Measurements from ENCODE around the gene HCST.

- TF ChIP-seq TAF1 (conservative IDR thresholded peaks at IDR 0.05) (no peak), CTCF (IDR thresholded peaks at IDR 0.05; ENCODE audit: low read depth, low read length, missing input control) (no peak), ZBTB33 (IDR thresholded peaks at IDR 0.05) (no peak), REST (IDR thresholded peaks at IDR 0.05) (no peak), EGR1 (IDR thresholded peaks at IDR 0.05; ENCODE audit: low read depth in 2 of 2) (no peak), JUND (IDR thresholded peaks at IDR 0.05) (no peak), FOXA1 (IDR thresholded peaks at IDR 0.05) (no peak), MAX (IDR thresholded peaks at IDR 0.05) (no peak), RAD21 (IDR thresholded peaks at IDR 0.05) (no peak), GABPA (IDR thresholded peaks at IDR 0.05 in 1 of 2, conservative IDR thresholded peaks at IDR 0.05 in 1 of 2) (no peak)
- TF ChIP-seq, protein P1, sequence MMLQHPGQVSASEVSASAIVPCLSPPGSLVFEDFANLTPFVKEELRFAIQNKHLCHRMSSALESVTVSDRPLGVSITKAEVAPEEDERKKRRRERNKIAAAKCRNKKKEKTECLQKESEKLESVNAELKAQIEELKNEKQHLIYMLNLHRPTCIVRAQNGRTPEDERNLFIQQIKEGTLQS (IDR thresholded peaks at IDR 0.05): no peak
Observed at GRCh38 chr19:35949131-35949530, 46.8 kb downstream of the HCST start.
